Memory B cell (primary cell): ENCODE data around the gene ACVR1.

ENCODE experiments used
- ATAC-seq: fragments of 150-1000 bp; cut with Tn5 transposase; 2 replicates; pipeline ENCODE4 v1.10.0; 2021; ENCODE audit warnings: low read depth, mild to moderate bottlenecking, moderate library complexity
- DNase-seq, 2 donors: peaks; one replicate each; pipeline ENCODE4 v3.0.0; 2022; ENCODE audit warnings: low spot score in 2 of 2
- H3K27ac Mint-ChIP-seq: one replicate; pipeline ENCODE4 v1.8.0; 2022; ENCODE audit warnings: mild to moderate bottlenecking, moderate library complexity, mixed read lengths
- H3K27me3 Mint-ChIP-seq: one replicate; pipeline ENCODE4 v1.8.0; 2022; ENCODE audit warnings: mixed read lengths
- H3K36me3 Mint-ChIP-seq: one replicate; pipeline ENCODE4 v1.8.0; 2022; ENCODE audit warnings: mild to moderate bottlenecking, mixed read lengths
- H3K4me1 Mint-ChIP-seq: one replicate; pipeline ENCODE4 v1.8.0; 2022; ENCODE audit warnings: mixed read lengths
- H3K4me3 Mint-ChIP-seq: one replicate; pipeline ENCODE4 v1.8.0; 2022; ENCODE audit warnings: mild to moderate bottlenecking, moderate library complexity, mixed read lengths
- H3K9me3 Mint-ChIP-seq: one replicate; pipeline ENCODE4 v1.8.0; 2022; ENCODE audit warnings: mixed read lengths

ACVR1 gene

DNA sequence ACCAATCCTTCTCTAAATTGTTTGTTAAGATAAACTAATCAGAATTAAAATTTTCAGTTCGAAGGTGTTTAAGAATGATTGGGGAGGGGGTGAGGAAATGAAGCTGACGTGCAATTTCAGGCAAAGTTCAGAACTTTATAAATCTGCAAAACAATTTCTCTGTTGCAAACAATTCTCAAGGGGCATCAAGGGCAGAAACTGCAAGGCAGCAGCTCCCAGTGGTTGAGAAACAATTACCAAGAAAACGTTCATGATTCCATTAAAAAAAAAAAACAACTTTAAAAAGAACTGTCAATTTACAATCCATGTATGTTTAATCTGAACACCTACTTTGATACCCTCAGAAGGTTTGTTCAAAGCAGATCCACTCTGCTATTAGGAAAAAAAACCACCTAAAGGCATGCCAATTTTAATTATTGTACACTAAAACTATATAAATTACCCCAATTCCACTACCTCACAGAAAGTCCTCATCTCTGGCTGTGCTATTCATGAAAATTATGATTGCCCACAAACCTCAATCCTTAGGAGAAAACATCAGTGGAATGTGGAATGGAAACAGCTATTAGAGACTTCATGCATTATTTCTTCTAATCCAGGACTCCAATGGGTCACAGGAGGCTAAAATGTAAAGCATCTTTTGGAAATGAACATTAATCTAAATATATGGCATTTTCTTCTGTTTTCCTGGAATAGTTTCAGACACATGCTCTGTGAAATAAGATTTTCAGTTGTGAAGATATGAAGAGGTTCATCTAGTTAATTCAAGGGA, 127.6 kb downstream of the ACVR1 start:
- H3K27me3 Mint-ChIP-seq = no peaks in the 10 kb centered on the region
- H3K27ac Mint-ChIP-seq = no peak overlapping the region

DNA sequence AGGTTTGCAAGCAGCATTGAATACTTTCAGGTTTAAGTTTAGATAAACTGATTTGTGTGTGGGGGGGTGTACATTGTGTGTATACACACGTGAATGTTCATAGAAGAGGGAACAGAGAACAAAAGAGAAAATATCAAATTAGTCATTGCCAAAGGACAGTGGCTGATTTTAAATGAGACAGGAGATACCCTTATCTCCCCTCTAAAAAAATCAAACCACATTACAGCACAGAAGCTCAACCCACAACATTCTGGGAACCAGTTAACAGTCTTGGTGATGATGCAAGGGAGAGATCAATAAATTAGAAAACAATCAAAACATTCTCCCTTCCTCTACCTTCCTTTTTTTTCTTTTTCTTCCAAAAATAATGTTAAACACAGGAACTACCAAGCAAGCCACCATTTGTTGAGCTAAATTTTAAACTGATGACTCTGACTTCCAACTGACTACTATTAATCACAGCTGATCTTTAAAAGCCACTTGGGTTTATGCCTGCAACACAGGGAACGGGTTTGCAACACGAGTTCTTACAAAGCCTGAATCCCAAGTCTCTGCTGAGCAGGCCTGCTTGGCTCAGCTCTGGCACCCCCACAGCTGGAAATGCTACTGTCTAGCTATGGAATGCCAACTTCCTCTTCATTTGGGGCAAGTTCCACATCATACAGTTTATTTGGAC, 128.3 kb downstream of the ACVR1 start:
- ATAC-seq (no peak), DNase-seq (no peak)
- peaks cover 32% of the 10 kb centered on the region for H3K36me3 Mint-ChIP-seq
- no peaks in the 10 kb centered on the region for H3K9me3 Mint-ChIP-seq
- H3K4me1 Mint-ChIP-seq = peaks cover 3% of the 10 kb centered on the region
- no peaks in the 10 kb centered on the region for H3K27me3 Mint-ChIP-seq
- H3K4me3 Mint-ChIP-seq = no peak overlapping the region
- H3K27ac Mint-ChIP-seq = no peak overlapping the region

More for the DNA sequence above, 127.6 kb downstream of the ACVR1 start:
- Mint-ChIP-seq H3K4me3 (no peak overlapping the region), H3K4me1 (peaks cover 3% of the 10 kb centered on the region), H3K9me3 (no peaks in the 10 kb centered on the region), H3K36me3 (peaks cover 32% of the 10 kb centered on the region)
- no peak for ATAC-seq
- no peak for DNase-seq

GRCh38 chr2:157747280-157747679, 128.8 kb downstream of the ACVR1 start:
- no peak overlapping the region for H3K27ac Mint-ChIP-seq
- peaks cover 3% of the 10 kb centered on the region for H3K4me1 Mint-ChIP-seq
- DNase-seq (no peak), ATAC-seq (no peak)
- H3K4me3 Mint-ChIP-seq = no peak overlapping the region
- peaks cover 28% of the 10 kb centered on the region for H3K36me3 Mint-ChIP-seq
- H3K27me3 Mint-ChIP-seq = no peaks in the 10 kb centered on the region
- no peaks in the 10 kb centered on the region for H3K9me3 Mint-ChIP-seq

DNA sequence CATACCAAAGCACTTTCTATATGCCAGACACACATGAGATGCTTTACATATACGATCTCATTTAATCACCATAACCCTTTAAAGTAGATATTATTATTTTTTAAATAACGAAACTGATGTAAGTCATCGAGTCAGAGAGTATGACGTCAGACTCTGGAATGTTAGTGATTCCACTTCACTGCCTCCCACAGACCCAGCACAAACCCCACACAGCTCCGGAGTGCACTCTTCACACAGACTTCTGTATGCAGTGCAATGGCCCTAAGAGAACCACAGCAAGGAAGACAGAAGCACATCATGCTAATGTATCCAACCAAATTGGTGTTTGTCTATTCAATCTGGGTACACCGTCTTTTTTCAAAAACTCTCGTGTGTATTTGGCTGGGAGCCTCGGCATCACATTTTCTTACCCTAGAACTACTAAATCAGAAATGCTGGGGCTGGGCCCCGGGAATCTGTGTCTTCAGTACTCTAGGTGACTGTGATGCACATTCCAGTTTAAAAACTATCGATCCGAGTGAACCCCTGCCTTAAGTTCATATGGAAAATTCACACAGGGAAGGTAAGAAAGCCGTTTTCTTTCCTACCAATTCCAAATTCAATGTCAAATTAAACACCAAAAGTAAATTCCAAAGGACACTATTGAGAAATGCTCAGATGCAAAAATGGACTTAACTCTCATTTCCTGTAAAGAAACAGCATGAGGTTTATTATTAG, 129.7 kb downstream of the ACVR1 start:
- no peaks in the 10 kb centered on the region for H3K9me3 Mint-ChIP-seq
- no peak for DNase-seq

GRCh38 chr2:157744571-157745076, 131.5 kb downstream of the ACVR1 start:
- H3K4me3 Mint-ChIP-seq = no peak overlapping the region
- DNase-seq (no peak), ATAC-seq (no peak)
- no peaks in the 10 kb centered on the region for H3K4me1 Mint-ChIP-seq
- no peaks in the 10 kb centered on the region for H3K27me3 Mint-ChIP-seq
- no peaks in the 10 kb centered on the region for H3K9me3 Mint-ChIP-seq
- no peak overlapping the region for H3K27ac Mint-ChIP-seq
- peaks cover 13% of the 10 kb centered on the region for H3K36me3 Mint-ChIP-seq

More for the DNA sequence above, 129.7 kb downstream of the ACVR1 start:
- H3K36me3 Mint-ChIP-seq = peaks cover 23% of the 10 kb centered on the region
- no peaks in the 10 kb centered on the region for H3K4me1 Mint-ChIP-seq
- no peaks in the 10 kb centered on the region for H3K27me3 Mint-ChIP-seq
- no peak overlapping the region for H3K27ac Mint-ChIP-seq
- ATAC-seq = no peak
- H3K4me3 Mint-ChIP-seq = no peak overlapping the region

DNA sequence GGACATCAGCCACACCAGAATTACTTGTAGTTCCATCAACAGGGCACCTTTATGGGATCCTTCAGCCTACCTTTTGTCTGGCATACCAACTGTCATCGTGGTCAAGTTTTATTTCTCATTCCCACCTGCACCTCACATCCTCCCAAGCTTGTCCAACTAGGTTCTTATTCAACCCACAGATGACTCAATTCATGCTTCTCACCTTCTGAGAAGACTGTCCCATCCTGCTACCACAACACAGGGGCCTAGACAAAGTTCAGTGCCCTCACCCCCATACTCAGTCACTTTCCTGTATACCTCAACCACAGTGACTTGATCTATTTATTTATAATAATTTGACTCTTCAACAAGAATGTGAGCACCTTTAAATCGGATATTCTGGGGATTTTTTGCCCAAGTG, 133.1 kb downstream of the ACVR1 start:
- Mint-ChIP-seq H3K36me3 (peaks cover 14% of the 10 kb centered on the region), H3K4me1 (no peaks in the 10 kb centered on the region), H3K27ac (no peak overlapping the region), H3K4me3 (no peak overlapping the region), H3K27me3 (no peaks in the 10 kb centered on the region), H3K9me3 (no peaks in the 10 kb centered on the region)
- DNase-seq (no peak), ATAC-seq (no peak)

DNA sequence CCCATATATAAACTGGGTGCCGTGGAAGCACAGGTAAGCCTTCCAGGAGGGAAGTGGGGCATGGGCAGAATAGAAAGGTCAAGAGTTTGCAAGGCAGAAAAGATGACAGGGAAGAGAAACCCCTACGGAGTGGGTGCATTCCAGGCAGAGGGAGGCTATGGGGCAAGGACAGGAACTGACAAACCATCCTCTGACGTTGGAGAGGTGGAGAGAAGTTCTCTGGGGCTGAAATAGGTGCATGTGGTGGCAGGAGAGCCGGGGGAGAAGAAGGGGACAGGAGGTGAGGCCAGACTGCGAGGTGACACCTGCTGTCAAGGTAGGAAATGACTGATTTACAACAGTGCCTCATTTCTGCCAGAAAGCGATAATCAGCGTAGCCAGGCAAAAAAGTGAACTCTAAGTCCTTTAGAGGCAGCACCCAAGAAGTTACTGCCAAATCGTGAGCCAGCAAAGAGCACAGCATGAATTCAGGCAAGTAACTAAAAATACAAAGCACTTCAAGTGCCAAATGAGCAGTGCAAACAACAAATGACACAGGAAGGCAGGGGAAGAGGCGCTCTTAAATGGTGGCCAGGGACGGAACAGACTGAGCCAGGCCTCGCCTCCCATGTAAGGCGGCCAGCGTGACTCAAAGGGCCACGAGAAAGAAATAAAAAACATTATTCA, 134.2 kb downstream of the ACVR1 start:
- no peak overlapping the region for H3K4me3 Mint-ChIP-seq
- H3K27ac Mint-ChIP-seq = no peak overlapping the region
- DNase-seq = no peak
- H3K36me3 Mint-ChIP-seq = peaks cover 21% of the 10 kb centered on the region
- no peak for ATAC-seq
- no peaks in the 10 kb centered on the region for H3K4me1 Mint-ChIP-seq
- H3K27me3 Mint-ChIP-seq = no peaks in the 10 kb centered on the region
- H3K9me3 Mint-ChIP-seq = no peaks in the 10 kb centered on the region

DNA sequence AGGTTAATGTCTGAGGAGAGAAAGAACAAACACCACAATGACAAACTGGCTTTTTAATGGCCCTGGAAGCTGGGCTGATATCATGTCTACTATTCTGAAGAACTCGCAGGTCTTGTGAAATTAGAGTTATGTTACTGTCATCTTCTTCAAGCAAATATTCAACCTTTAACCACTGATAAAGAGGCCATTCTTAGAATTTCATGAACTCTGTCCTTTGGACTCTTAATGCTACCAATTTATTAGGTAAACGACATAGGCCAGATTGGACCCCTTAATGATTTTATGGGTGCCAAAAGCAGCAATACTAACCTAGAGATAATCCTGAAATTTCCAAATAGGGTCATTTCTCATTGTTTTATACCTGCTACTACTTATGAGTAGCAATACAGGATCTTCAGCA, 138.5 kb downstream of the ACVR1 start:
- H3K9me3 Mint-ChIP-seq = no peaks in the 10 kb centered on the region
- no peak overlapping the region for H3K4me3 Mint-ChIP-seq
- no peak for ATAC-seq
- no peaks in the 10 kb centered on the region for H3K4me1 Mint-ChIP-seq
- no peaks in the 10 kb centered on the region for H3K27me3 Mint-ChIP-seq
- peaks cover 44% of the 10 kb centered on the region for H3K36me3 Mint-ChIP-seq
- H3K27ac Mint-ChIP-seq = no peak overlapping the region
- no peak for DNase-seq

GRCh38 chr2:157735532-157735931, 140.6 kb downstream of the ACVR1 start:
- Mint-ChIP-seq H3K27me3 (no peaks in the 10 kb centered on the region), H3K4me1 (no peaks in the 10 kb centered on the region), H3K27ac (no peak overlapping the region), H3K4me3 (no peak overlapping the region), H3K9me3 (no peaks in the 10 kb centered on the region), H3K36me3 (peaks cover 54% of the 10 kb centered on the region)
- no peak for ATAC-seq
- DNase-seq = no peak

DNA sequence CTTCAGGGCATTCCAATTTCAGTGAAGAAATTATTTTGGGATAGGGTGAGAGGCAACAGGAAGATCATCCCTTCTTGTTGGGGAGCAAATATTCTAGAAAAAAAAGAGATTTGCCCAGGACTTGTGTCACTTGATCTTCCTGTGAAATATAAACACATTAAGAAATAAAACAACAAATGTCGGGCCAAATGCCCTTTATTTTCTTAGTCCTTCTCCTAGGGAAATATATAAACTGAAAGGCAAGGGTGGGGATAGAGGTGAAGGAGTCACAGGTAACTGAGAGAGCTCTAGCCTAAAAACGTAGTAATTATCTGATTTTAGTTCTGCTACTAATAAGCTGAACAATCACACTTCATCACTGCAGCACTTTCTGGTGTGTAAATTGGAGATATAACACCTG, 142.9 kb downstream of the ACVR1 start:
- H3K4me3 Mint-ChIP-seq = no peak overlapping the region
- no peak overlapping the region for H3K27ac Mint-ChIP-seq
- no peak for DNase-seq
- peaks cover 64% of the 10 kb centered on the region for H3K36me3 Mint-ChIP-seq
- H3K9me3 Mint-ChIP-seq = peaks cover 6% of the 10 kb centered on the region
- H3K4me1 Mint-ChIP-seq = no peaks in the 10 kb centered on the region
- no peaks in the 10 kb centered on the region for H3K27me3 Mint-ChIP-seq
- no peak for ATAC-seq

GRCh38 chr2:157732596-157732995, 143.5 kb downstream of the ACVR1 start:
- Mint-ChIP-seq H3K4me1 (no peaks in the 10 kb centered on the region), H3K4me3 (no peak overlapping the region), H3K27ac (no peak overlapping the region), H3K27me3 (no peaks in the 10 kb centered on the region), H3K9me3 (peaks cover 6% of the 10 kb centered on the region), H3K36me3 (peaks cover 62% of the 10 kb centered on the region)
- no peak for DNase-seq
- ATAC-seq = no peak

DNA sequence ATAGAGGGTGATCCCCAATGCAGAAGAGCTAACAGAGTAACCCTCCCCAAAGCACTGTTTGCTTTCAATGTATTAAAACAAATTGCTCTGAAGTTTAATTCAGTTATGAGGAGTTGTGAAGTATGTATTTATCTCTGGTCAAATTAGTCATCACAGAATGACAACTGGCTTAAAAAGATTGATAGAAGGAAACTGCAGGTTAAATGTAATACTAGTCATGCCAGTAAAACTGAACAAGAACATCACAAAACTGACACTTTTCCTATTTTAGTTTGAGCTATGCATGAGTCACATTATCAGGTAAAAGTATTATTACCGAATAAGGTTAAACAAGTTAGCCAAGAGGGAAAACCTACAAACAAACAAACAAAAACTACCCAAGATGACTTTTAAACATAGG, 148.4 kb downstream of the ACVR1 start:
- no peak overlapping the region for H3K4me3 Mint-ChIP-seq
- ATAC-seq (no peak), DNase-seq (no peak)
- no peaks in the 10 kb centered on the region for H3K27me3 Mint-ChIP-seq
- peaks cover 42% of the 10 kb centered on the region for H3K36me3 Mint-ChIP-seq
- no peaks in the 10 kb centered on the region for H3K4me1 Mint-ChIP-seq
- H3K27ac Mint-ChIP-seq = no peak overlapping the region
- H3K9me3 Mint-ChIP-seq = peaks cover 14% of the 10 kb centered on the region

DNA sequence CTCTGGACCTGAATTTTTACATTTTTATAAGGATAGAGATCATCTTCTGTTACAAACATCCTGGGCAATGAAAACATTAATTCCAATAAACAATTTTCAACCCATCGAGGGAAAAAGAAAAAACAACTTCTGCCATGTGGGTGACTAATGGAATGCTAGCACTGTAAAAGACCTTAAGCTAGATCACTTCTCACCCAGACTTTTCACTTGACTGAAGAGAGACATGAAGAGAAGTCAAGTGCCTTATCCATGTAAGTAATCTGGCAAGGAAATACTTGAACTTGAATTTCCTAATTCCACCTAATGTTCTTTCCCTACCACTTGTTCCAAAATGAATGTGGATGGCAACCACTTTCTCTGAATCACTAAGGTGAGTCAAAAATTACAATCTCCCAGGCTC, 149.2 kb downstream of the ACVR1 start:
- Mint-ChIP-seq H3K4me1 (no peaks in the 10 kb centered on the region), H3K9me3 (peaks cover 18% of the 10 kb centered on the region), H3K27ac (no peak overlapping the region), H3K36me3 (peaks cover 40% of the 10 kb centered on the region), H3K27me3 (no peaks in the 10 kb centered on the region), H3K4me3 (no peak overlapping the region)
- ATAC-seq (no peak), DNase-seq (no peak)

DNA sequence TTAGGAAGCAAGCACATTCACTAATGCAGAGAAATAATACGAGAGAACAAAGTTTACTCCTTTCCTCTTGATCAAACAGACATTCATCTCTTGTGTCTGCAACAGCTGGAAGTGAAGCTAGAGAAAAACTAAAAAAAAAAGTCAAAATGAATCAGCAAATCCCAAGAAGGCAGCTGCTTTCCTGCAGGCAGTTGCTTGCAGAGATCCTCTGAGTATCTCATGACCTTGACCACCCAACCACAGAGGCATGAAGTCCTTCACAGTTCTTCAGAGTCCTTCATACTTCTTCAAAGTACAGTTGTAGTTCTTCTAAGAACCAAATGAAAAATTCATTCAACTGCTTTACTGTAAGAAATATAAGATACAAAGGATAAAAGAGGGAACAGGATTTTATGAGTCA, 150.3 kb downstream of the ACVR1 start:
- Mint-ChIP-seq H3K36me3 (peaks cover 37% of the 10 kb centered on the region), H3K9me3 (peaks cover 18% of the 10 kb centered on the region), H3K27ac (no peak overlapping the region)

More for the DNA sequence above, 150.3 kb downstream of the ACVR1 start:
- no peak overlapping the region for H3K4me3 Mint-ChIP-seq
- ATAC-seq (no peak), DNase-seq (no peak)
- H3K27me3 Mint-ChIP-seq = no peaks in the 10 kb centered on the region
- no peaks in the 10 kb centered on the region for H3K4me1 Mint-ChIP-seq
